ELF-1 (cell line): Measurements from ENCODE around the gene GUCY1A1.

ENCODE experiments used
- DNase-seq: peaks from one replicate; pipeline ENCODE4 v3.0.0-alpha.2; 2016; ENCODE audit warnings: low read depth, low spot score

The GUCY1A1 gene

DNA sequence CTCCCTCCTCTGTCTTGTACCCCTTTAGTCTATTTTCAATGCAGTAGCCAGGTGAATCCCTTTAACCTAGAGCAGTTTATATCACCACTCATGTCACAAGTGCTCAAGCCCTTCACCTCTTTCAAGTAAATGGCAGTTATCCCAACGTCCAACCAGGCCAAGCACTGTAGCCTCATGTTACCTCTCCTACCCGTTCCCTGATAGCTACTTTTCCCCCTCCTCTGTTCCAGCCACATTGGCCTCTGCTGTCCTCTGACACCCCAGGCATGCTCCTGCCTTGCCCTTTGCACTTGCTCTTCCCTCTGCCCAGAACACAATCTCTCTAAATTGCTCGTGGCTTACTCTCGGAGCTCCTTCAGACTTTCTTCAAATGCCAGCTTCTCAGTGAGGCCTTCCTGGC, 107.4 kb downstream of the GUCY1A1 start:
- no peak for DNase-seq

- no peak for DNase-seq
Measured at GRCh38 chr4:155777971-155778735, 111.5 kb downstream of the GUCY1A1 start.

- no peak for DNase-seq
Measured at GRCh38 chr4:155780775-155781174, 114.1 kb downstream of the GUCY1A1 start.

- no peak for DNase-seq
Measured at GRCh38 chr4:155781249-155781831, 114.7 kb downstream of the GUCY1A1 start.
